ENCODE results near the gene INPP5F. TPM values are rescaled to one million over a fixed set of nuclear protein-coding genes. Genes with fewer than 3 reads are reported as not detected.

Gene INPP5F
- total RNA-seq, 4 donors from 2014 or later: 13.9 to 20.9 (median 17.0) TPM

GRCh38 chr10:119805702-119806230 lies 79.9 kb downstream of the INPP5F start:
- TF ChIP-seq CTCF (IDR thresholded peaks at IDR 0.05; ENCODE audit: low read depth): no peak

- TF ChIP-seq CTCF (IDR thresholded peaks at IDR 0.05; ENCODE audit: low read depth): no peak
Measured at GRCh38 chr10:119806334-119807130, 80.7 kb downstream of the INPP5F start.

- no peak for TF ChIP-seq CTCF (IDR thresholded peaks at IDR 0.05; ENCODE audit: low read depth)
Measured at GRCh38 chr10:119807960-119808697, 82.3 kb downstream of the INPP5F start.

GRCh38 chr10:119811122-119811521 lies 85.3 kb downstream of the INPP5F start:
- TF ChIP-seq CTCF (IDR thresholded peaks at IDR 0.05; ENCODE audit: low read depth): no peak

GRCh38 chr10:119812684-119813083 lies 86.8 kb downstream of the INPP5F start:
- no peak for TF ChIP-seq CTCF (IDR thresholded peaks at IDR 0.05; ENCODE audit: low read depth)

GRCh38 chr10:119815671-119816070 lies 89.8 kb downstream of the INPP5F start:
- TF ChIP-seq CTCF (IDR thresholded peaks at IDR 0.05; ENCODE audit: low read depth): no peak

All from subcutaneous adipose tissue (tissue), 4 donors.